ENCODE results near the gene STUM.

DNA sequence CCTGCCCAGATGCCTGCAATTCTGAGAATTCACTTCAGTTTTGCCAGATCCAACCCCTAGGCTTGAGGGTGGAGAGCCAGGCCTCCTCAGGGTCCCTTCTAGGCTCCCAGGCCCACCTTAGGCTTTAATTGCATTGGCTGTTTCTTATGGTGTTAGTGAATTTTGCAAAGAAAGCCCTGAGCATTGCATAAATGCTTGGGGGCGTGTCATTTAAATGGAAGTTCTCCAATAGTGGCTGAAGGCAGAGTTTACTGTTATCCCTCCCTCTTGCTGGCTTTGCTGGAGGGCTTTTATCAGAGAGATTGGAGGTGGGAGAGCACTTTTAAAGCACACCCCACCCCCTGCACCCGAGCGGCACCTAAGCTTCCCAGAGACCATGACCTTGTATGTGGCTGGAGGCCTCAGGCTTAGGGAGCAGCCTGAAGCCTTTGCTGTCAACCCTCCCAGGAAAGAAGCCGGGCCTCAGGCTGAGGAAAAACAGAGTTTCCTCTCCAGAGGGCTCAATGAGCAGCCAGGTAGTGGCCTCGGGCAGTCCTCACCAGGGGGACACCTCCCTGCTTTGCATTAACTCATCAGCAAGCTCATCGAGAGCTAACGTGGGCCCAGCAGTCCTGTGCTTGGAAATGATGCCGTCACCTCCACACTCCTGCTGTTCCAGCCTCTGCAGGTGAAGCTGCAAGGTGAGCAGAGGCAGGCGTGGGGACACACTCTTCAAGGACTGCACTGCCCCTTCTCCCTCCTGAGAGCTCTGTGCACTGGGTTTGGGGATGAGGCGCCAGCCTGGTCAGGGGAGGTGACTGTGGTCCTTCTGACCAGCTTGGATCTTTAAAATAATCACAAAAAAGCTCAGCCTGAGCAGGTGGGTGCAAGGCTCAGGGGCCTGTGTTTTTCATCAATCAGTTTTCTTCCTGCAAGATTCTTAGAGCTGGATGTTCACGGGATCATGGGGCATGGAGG lies 58.0 kb downstream of the STUM start:
- TF ChIP-seq CTCF (conservative IDR thresholded peaks at IDR 0.05 in 1 of 2, IDR thresholded peaks at IDR 0.05 in 1 of 2; ENCODE audit: low read depth in 1 of 2, low read length in 2 of 2) (no peak), EZH2 (IDR thresholded peaks at IDR 0.05; ENCODE audit: low read length, missing control alignments) (no peak)

Data from fibroblast of lung (primary cell).